ENCODE data around the gene AACS. TPM values are rescaled to one million over a fixed set of nuclear protein-coding genes. Genes with fewer than 3 reads are reported as not detected.

The AACS gene
- polyA plus RNA-seq, 3 donors: 4.7 to 7.9 (median 5.1) TPM

DNA sequence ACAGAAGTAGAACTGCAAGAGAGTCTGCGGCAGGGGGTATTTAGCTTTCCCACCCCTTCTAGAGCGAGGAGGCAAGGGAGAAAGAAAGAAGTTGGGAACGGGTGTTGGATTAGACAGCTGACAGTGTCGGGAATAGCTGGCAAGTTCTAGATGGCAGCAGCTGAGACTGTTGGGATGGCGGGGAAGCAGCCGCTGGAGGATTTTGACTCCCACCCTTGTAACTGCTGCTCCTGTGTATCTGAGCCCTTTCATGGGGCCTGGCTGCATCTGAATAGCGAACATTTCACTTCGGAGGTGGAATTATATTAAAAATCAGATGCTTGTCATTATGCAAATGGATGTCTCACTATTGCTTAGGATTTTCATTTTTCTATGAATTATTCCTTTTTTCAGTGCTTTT, 104.6 kb downstream of the AACS start:
- H3K36me3 ChIP-seq (replicated peaks in 1 of 2; ENCODE audit: control insufficient read depth in 1 of 2, insufficient read depth in 2 of 2, low read length in 2 of 2): no peaks in the 10 kb centered on the region
- no peak overlapping the region for H3K4me3 ChIP-seq (replicated peaks in 1 of 3; ENCODE audit: low read depth in 2 of 3, low read length in 3 of 3)
- H3K9ac ChIP-seq (ENCODE audit: insufficient read depth, low read length, poor library complexity, severe bottlenecking): no peak overlapping the region
- intact Hi-C loops (cut with micrococcal nuclease): no loop called here
- H3K27ac Mint-ChIP-seq: no peak overlapping the region
- H3K79me2 ChIP-seq (ENCODE audit: insufficient read depth, low read length): no peaks in the 10 kb centered on the region
- H3K9me3 Mint-ChIP-seq: peaks cover 0 to under 1% (median 0%) of the 10 kb centered on the region in 7 donors
- peaks cover 2 to 14% (median 9%) of the 10 kb centered on the region in 3 donors for H3K27me3 Mint-ChIP-seq (ENCODE audit: low read depth in 3 of 3)
- 92% methylated on average over 3 of the region's 8 CpGs for WGBS (ENCODE audit: insufficient coverage)
- no peaks in the 10 kb centered on the region for H4K20me1 ChIP-seq (ENCODE audit: insufficient read depth, low read length)
- no peaks in the 10 kb centered on the region for H3K27me3 ChIP-seq (ENCODE audit: control insufficient read depth in 2 of 2, insufficient read depth in 2 of 2, low read length in 2 of 2)
- no peak overlapping the region for H2AFZ ChIP-seq (ENCODE audit: insufficient read depth, low read depth, low read length, poor library complexity, severe bottlenecking)
- no peak for DNase-seq
- no peak for TF ChIP-seq CTCF (IDR thresholded peaks at IDR 0.05)
- H3K4me1 Mint-ChIP-seq: no peaks in the 10 kb centered on the region
- no peak overlapping the region for H3K4me2 ChIP-seq (replicated peaks; ENCODE audit: extremely low read depth, low read length, poor library complexity, severe bottlenecking)
- H3K9me3 ChIP-seq (replicated peaks in 1 of 2; ENCODE audit: control insufficient read depth in 1 of 2, insufficient read depth in 1 of 2, low read length in 2 of 2): no peaks in the 10 kb centered on the region
- H3K4me1 ChIP-seq (ENCODE audit: control insufficient read depth in 1 of 2, insufficient read depth in 2 of 2, low read length in 2 of 2): no peaks in the 10 kb centered on the region
- no peaks in the 10 kb centered on the region for H3K36me3 Mint-ChIP-seq
- no peak overlapping the region for H3K27ac ChIP-seq (ENCODE audit: low read depth in 1 of 2, low read length in 2 of 2)
- no peak overlapping the region for H3K4me3 Mint-ChIP-seq

- Mint-ChIP-seq H3K4me3 (no peak overlapping the region), H3K27me3 (ENCODE audit: low read depth in 3 of 3) (peaks cover 2 to 14% (median 9%) of the 10 kb centered on the region in 3 donors), H3K27ac (no peak overlapping the region), H3K36me3 (no peaks in the 10 kb centered on the region), H3K9me3 (peaks cover 0 to 7% (median 0%) of the 10 kb centered on the region in 7 donors), H3K4me1 (no peaks in the 10 kb centered on the region)
- Histone ChIP-seq H3K4me3 (replicated peaks in 1 of 3; ENCODE audit: low read depth in 2 of 3, low read length in 3 of 3) (no peak overlapping the region), H3K27ac (ENCODE audit: low read depth in 1 of 2, low read length in 2 of 2) (no peak overlapping the region), H3K9ac (ENCODE audit: insufficient read depth, low read length, poor library complexity, severe bottlenecking) (no peak overlapping the region), H4K20me1 (ENCODE audit: insufficient read depth, low read length) (no peaks in the 10 kb centered on the region), H3K79me2 (ENCODE audit: insufficient read depth, low read length) (no peaks in the 10 kb centered on the region), H3K36me3 (replicated peaks in 1 of 2; ENCODE audit: control insufficient read depth in 1 of 2, insufficient read depth in 2 of 2, low read length in 2 of 2) (no peaks in the 10 kb centered on the region), H3K4me2 (replicated peaks; ENCODE audit: extremely low read depth, low read length, poor library complexity, severe bottlenecking) (no peak overlapping the region), H3K27me3 (ENCODE audit: control insufficient read depth in 2 of 2, insufficient read depth in 2 of 2, low read length in 2 of 2) (no peaks in the 10 kb centered on the region), H2AFZ (ENCODE audit: insufficient read depth, low read depth, low read length, poor library complexity, severe bottlenecking) (no peak overlapping the region), H3K9me3 (replicated peaks in 1 of 2; ENCODE audit: control insufficient read depth in 1 of 2, insufficient read depth in 1 of 2, low read length in 2 of 2) (no peaks in the 10 kb centered on the region), H3K4me1 (ENCODE audit: control insufficient read depth in 1 of 2, insufficient read depth in 2 of 2, low read length in 2 of 2) (no peaks in the 10 kb centered on the region)
- intact Hi-C loops (cut with micrococcal nuclease): no loop called here
- TF ChIP-seq CTCF (IDR thresholded peaks at IDR 0.05): no peak
- no peak for DNase-seq
- 63% methylated on average over 1 of the region's 3 CpGs for WGBS (ENCODE audit: insufficient coverage)
These were observed 106.0 kb downstream of the AACS start for GRCh38 chr12:125171267-125171666.
